HG02588 (cell line): ENCODE measurements around the gene OSTN.
A peak's percentile ranks its signal among the peaks of the same experiment; 100 is the strongest.
"Not testable (repeated sequence)": the region's sequence is repeated elsewhere in the genome, so short reads cannot be mapped to it uniquely, and the experiment has no call there.

Experiments
- ATAC-seq: cut with Tn5 transposase; IDR thresholded peaks from one replicate; pipeline ENCODE4 v1.9.1; 2021; ENCODE audit warnings: mild to moderate bottlenecking, moderate library complexity; ENCODE audit not compliant: unreplicated experiment

OSTN gene

GRCh38 chr3:191263365-191263764, 64.3 kb downstream of the OSTN start:
- ATAC-seq, result peak; percentile 90

- ATAC-seq, result no peak
These were observed 64.8 kb downstream of the OSTN start for GRCh38 chr3:191263850-191264249.

GRCh38 chr3:191268737-191269136, 69.7 kb downstream of the OSTN start:
- no peak for ATAC-seq

GRCh38 chr3:191269289-191270085, 70.4 kb downstream of the OSTN start:
- ATAC-seq, result peak; percentile 74

GRCh38 chr3:191275244-191275643, 76.2 kb downstream of the OSTN start:
- ATAC-seq, result not testable (repeated sequence)

GRCh38 chr3:191275751-191276150, 76.7 kb downstream of the OSTN start:
- no peak for ATAC-seq

- ATAC-seq, result no peak
These were observed 81.1 kb downstream of the OSTN start for GRCh38 chr3:191280111-191280510.

GRCh38 chr3:191280882-191281281, 81.8 kb downstream of the OSTN start:
- no peak for ATAC-seq

GRCh38 chr3:191282251-191283185, 83.5 kb downstream of the OSTN start:
- ATAC-seq, result no peak

- peak; percentile 79 for ATAC-seq
These were observed 84.4 kb downstream of the OSTN start for GRCh38 chr3:191283400-191283799.

GRCh38 chr3:191290311-191291025, 91.4 kb downstream of the OSTN start:
- peak; percentile 87 for ATAC-seq

- ATAC-seq, result no peak
These were observed 93.4 kb downstream of the OSTN start for GRCh38 chr3:191292243-191293015.

- ATAC-seq, result no peak
These were observed 95.2 kb downstream of the OSTN start for GRCh38 chr3:191294291-191294690.

- ATAC-seq, result peak; percentile 93
These were observed 97.0 kb downstream of the OSTN start for GRCh38 chr3:191296041-191296541.

- no peak for ATAC-seq
These were observed 99.8 kb downstream of the OSTN start for GRCh38 chr3:191298846-191299245.

- no peak for ATAC-seq
These were observed 101.4 kb downstream of the OSTN start for GRCh38 chr3:191300422-191300821.

- ATAC-seq, result peak; percentile 65
These were observed 102.0 kb downstream of the OSTN start for GRCh38 chr3:191301017-191301416.

GRCh38 chr3:191301782-191302411, 102.9 kb downstream of the OSTN start:
- no peak for ATAC-seq

GRCh38 chr3:191302451-191302850, 103.4 kb downstream of the OSTN start:
- ATAC-seq, result no peak

- no peak for ATAC-seq
These were observed 104.6 kb downstream of the OSTN start for GRCh38 chr3:191303596-191303995.
